SJSA1 (cell line): ENCODE measurements around the gene SCFD2. TPM values are rescaled to one million over a fixed set of nuclear protein-coding genes. Genes with fewer than 3 reads are reported as not detected.

Source experiments
- DNase-seq, 2 experiments: peaks; one replicate each; pipeline ENCODE4 v3.0.0-alpha.2; 2015 to 2020; ENCODE audit warnings: low spot score in 2 of 2, low read depth in 1 of 2
- H3K27ac ChIP-seq: fragments of 250-450 bp; sonication (Bioruptor Pico); 2 replicates; pipeline ENCODE4 v1.5.1; 2020; ENCODE audit warnings: mild to moderate bottlenecking, moderate library complexity
- H3K27me3 ChIP-seq: fragments of 250-450 bp; sonication (Bioruptor Pico); replicated peaks from 2 replicates; pipeline ENCODE4 v1.5.1; 2020; ENCODE audit warnings: mild to moderate bottlenecking, moderate library complexity
- H3K36me3 ChIP-seq: fragments of 250-450 bp; sonication (Bioruptor Pico); 2 replicates; pipeline ENCODE4 v1.5.1; 2020; ENCODE audit warnings: mild to moderate bottlenecking
- H3K4me1 ChIP-seq: fragments of 250-450 bp; sonication (Bioruptor Pico); replicated peaks from 2 replicates; pipeline ENCODE4 v1.6.1; 2021; ENCODE audit warnings: mild to moderate bottlenecking
- H3K4me3 ChIP-seq: fragments of 250-450 bp; sonication (Bioruptor Pico); 2 replicates; pipeline ENCODE4 v1.5.1; 2020; ENCODE audit warnings: mild to moderate bottlenecking
- H3K9me3 ChIP-seq: fragments of 250-450 bp; sonication (Bioruptor Pico); replicated peaks from 2 replicates; pipeline ENCODE4 v1.5.1; 2020; ENCODE audit warnings: mild to moderate bottlenecking
- total RNA-seq: library from RNA; depleted of rRNA; stranded (reverse); fragments of >200 nt; shearing (Covaris generic); gene quantifications from 2 replicates; pipeline ENCODE4 v1.2.3, GENCODE V29; 2014

The SCFD2 gene
- total RNA-seq, 1 experiment from 2014 or later: 18.5 TPM

DNA sequence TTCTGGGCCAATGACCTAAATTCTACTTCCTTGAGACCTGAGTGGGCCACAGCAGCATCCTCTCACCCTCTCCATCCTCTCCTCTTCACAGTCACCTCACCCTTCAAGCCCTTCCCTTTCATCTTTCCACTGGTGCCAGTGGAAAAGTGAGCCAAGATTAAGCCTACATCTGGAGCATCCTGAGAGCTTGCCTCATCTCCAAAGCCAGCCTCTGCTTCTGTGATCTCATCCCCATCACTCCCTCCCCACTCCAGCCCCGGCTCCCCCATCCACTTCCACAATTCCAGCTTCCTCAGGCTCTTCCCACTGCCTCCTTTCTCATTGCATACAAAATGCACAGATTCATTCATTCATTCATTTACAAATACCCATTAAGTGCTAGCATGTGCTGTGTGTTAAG lies 513.8 kb downstream of the SCFD2 start:
- Histone ChIP-seq H3K4me1 (peaks cover 11% of the 10 kb centered on the region), H3K27ac (no peak overlapping the region), H3K36me3 (no peaks in the 10 kb centered on the region), H3K4me3 (no peak overlapping the region), H3K27me3 (no peaks in the 10 kb centered on the region), H3K9me3 (no peaks in the 10 kb centered on the region)
- no peak for DNase-seq

DNA sequence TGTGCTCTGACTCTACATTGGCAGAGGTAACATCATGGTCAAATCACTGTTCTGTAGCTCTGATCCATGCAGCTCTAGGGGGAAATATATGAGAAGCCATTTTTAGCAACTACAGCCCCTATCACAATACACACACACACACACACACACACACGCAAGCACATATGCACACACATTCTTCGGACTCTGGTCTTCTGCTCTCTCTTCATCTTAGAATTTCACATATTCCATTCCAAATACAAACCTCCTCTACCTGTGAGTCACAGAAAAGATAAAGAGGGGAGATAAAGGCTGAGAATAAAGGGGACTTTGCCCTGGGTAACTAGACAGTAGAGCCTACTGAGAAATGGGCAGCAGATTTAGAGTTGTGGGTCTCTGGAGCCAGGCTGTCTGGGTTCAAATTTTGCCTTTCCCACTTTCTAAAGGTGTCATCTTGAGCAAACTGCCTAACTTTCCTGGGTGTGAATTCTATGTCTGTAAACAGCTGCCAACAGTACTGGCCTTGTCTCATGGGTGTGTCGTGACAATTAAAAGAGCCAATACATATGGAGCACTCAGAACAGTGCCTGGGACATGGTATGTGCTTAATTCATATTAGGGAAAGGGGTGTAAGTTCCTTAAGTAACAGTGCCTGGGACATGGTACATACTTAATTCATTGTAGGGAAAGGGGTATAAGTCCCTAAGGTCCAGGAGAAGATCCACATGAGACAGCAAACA lies 515.3 kb downstream of the SCFD2 start:
- Histone ChIP-seq H3K27ac (no peak overlapping the region), H3K27me3 (no peaks in the 10 kb centered on the region), H3K9me3 (no peaks in the 10 kb centered on the region), H3K4me3 (no peak overlapping the region), H3K4me1 (peaks cover 11% of the 10 kb centered on the region), H3K36me3 (no peaks in the 10 kb centered on the region)
- no peak for DNase-seq

DNA sequence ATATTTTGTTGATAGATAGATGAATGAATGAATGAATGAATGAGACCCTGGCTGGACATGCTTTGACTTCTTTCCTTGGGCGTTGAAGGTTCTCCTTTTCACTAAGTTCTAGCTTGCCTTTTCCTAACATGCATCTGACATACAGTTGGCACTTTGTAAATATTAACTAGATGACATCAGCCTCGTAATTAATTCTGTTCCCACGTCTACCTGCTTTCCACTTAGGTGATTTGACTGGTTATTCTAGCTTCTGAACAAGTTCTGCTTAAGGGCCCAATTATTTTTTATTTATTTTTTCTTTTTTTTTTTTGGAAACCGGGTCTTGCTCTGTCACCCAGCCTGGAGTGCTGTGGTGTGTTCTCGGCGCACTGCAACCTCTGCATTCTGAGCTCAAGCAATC lies 517.6 kb downstream of the SCFD2 start:
- Histone ChIP-seq H3K9me3 (no peaks in the 10 kb centered on the region), H3K4me1 (peaks cover 5% of the 10 kb centered on the region), H3K4me3 (no peak overlapping the region), H3K27me3 (no peaks in the 10 kb centered on the region), H3K27ac (no peak overlapping the region), H3K36me3 (no peaks in the 10 kb centered on the region)
- no peak for DNase-seq

DNA sequence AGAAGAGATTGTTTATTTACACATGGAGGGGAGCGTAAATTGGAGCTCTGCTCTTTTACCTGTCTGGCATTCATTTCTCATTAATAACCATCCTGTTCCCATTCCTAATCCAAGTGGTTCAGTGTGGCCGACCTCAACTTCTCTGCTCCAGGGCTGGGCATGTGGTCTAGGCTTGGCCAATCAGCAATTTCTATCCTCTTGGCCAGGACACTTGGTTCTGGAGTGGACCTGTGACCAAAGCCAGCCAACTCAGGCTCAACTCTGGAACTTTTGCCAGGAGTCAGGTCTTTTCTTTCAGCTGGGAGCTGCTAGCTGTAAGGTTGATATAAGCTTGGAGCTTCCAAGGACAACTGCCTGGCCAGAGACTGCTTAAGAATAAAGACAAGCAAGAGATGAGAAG lies 519.4 kb downstream of the SCFD2 start:
- H3K36me3 ChIP-seq: no peaks in the 10 kb centered on the region
- no peak for DNase-seq
- no peaks in the 10 kb centered on the region for H3K4me1 ChIP-seq
- no peaks in the 10 kb centered on the region for H3K9me3 ChIP-seq
- H3K27ac ChIP-seq: no peak overlapping the region
- no peaks in the 10 kb centered on the region for H3K27me3 ChIP-seq
- H3K4me3 ChIP-seq: no peak overlapping the region

DNA sequence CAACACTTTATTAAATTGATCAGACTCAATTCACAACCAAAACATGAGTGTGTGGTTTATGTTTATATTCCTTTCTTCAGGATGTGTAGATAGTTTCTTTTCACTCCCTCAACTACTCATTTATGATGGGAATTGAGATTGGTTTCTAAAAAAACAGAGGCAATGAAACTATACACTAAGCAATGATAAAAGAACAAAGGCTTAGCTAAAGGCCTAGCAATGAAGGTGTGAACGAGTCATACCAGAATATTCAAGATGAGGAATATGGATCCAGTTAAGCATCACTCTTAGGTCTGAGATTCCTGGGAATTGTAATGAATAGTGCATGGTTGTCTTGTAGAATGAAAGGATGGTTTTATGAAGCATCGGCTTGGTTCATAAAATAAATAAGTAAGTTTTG lies 521.3 kb downstream of the SCFD2 start:
- Histone ChIP-seq H3K4me1 (no peaks in the 10 kb centered on the region), H3K36me3 (no peaks in the 10 kb centered on the region), H3K4me3 (no peak overlapping the region), H3K27ac (no peak overlapping the region), H3K9me3 (no peaks in the 10 kb centered on the region), H3K27me3 (no peaks in the 10 kb centered on the region)
- no peak for DNase-seq

DNA sequence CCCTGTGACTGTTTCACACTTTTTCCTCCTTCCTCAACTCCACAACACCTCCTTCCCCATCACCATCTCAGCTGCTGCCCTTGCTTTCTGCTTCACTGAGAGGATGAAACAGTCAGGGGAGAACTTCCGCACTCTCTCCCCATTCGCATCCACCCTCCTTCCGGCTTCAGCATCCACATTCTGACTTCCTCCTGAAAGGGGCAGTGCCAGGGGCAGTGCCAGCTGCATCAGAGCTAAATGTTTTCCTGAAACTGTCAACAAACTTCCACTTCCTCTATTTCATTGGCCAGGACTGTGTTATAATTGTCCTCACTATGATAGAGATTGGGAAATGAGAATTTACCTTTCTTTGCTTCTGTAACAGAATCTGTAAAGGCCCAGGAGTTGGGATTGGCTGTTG lies 521.9 kb downstream of the SCFD2 start:
- no peak overlapping the region for H3K27ac ChIP-seq
- H3K4me1 ChIP-seq: no peaks in the 10 kb centered on the region
- H3K36me3 ChIP-seq: no peaks in the 10 kb centered on the region
- H3K9me3 ChIP-seq: no peaks in the 10 kb centered on the region
- H3K27me3 ChIP-seq: no peaks in the 10 kb centered on the region
- DNase-seq: no peak
- no peak overlapping the region for H3K4me3 ChIP-seq

DNA sequence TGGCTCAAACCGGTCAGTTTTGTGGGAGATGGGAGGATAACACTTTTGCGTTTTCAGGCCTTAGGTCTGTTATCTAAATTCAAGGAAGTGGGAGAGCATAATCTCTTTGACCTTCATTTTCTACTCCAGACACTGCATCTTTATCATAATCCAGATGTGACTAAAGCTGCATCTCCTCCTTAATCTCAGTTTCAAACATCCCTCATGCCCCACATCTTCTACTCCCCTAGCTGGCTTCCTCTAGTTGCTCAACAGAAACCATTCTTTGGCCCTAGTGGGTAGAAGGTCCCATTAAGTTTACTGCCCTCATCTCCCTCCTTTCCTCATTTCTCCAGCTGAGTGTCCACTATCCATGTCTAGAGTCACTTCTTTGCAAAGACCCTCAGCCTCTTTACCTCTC lies 522.5 kb downstream of the SCFD2 start:
- DNase-seq: no peak
- Histone ChIP-seq H3K27me3 (no peaks in the 10 kb centered on the region), H3K27ac (no peak overlapping the region), H3K36me3 (no peaks in the 10 kb centered on the region), H3K4me3 (no peak overlapping the region), H3K4me1 (peaks cover 4% of the 10 kb centered on the region), H3K9me3 (no peaks in the 10 kb centered on the region)

DNA sequence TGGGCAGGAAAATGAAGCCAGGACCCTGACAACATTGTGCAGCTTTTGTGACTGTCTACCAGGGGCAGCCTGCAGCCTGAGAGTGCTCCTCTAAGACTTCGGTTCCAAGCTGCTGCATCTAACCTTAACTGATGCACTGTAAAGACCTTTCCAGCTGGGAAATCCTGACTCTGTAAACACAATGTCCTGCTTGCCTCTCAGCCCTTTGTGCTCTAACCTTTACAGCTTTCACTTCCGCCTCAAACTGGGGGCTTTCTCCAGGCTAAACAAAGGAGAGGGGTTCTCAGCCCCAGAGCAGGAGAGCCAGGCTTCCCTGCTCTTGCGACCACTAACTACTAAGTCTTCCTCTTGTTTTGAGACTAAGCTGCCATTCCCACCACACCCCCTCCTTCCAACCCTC lies 523.1 kb downstream of the SCFD2 start:
- Histone ChIP-seq H3K4me1 (peaks cover 8% of the 10 kb centered on the region), H3K27ac (no peak overlapping the region), H3K9me3 (no peaks in the 10 kb centered on the region), H3K36me3 (no peaks in the 10 kb centered on the region), H3K4me3 (no peak overlapping the region), H3K27me3 (no peaks in the 10 kb centered on the region)
- no peak for DNase-seq

DNA sequence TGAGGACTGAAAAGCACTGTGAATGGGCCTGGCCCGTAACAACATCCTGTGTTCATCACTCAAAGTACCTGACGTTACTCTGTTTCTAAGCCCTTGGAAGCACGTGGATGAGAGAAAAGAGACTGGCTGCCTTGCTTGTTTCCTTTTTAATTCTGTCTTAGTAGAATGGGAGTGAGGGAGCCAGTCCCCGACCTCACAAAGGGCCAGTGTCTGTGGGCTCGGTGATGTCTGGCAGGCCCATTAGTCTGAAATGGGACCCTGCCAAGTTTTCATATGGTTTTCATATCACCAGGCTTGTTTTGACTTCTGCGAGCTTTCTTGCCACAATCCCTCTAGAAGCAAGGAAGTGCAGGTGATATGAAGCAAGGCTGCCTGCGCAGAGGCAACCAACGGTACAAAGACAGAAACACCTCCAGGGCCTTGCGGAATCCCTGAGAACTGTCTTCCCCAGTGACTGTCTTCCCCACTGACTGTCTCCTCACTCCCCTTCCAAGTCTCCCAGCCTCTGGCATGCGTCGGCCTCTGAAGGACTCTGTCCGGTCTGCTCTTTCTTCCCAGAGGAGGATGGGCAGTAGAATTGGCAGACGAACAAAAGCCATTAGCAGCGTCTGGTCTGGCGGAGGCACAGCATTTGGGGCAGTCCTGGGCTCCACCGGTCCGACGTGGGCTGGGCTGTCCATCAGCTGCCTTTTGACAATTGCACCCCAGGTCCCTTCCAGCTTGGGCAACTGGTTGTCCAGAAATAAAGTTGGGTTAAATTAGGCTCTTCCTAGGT lies 524.0 kb downstream of the SCFD2 start:
- Histone ChIP-seq H3K27me3 (no peaks in the 10 kb centered on the region), H3K27ac (no peak overlapping the region), H3K4me1 (peaks cover 13% of the 10 kb centered on the region), H3K9me3 (no peaks in the 10 kb centered on the region), H3K36me3 (no peaks in the 10 kb centered on the region), H3K4me3 (no peak overlapping the region)
- DNase-seq: no peak

DNA sequence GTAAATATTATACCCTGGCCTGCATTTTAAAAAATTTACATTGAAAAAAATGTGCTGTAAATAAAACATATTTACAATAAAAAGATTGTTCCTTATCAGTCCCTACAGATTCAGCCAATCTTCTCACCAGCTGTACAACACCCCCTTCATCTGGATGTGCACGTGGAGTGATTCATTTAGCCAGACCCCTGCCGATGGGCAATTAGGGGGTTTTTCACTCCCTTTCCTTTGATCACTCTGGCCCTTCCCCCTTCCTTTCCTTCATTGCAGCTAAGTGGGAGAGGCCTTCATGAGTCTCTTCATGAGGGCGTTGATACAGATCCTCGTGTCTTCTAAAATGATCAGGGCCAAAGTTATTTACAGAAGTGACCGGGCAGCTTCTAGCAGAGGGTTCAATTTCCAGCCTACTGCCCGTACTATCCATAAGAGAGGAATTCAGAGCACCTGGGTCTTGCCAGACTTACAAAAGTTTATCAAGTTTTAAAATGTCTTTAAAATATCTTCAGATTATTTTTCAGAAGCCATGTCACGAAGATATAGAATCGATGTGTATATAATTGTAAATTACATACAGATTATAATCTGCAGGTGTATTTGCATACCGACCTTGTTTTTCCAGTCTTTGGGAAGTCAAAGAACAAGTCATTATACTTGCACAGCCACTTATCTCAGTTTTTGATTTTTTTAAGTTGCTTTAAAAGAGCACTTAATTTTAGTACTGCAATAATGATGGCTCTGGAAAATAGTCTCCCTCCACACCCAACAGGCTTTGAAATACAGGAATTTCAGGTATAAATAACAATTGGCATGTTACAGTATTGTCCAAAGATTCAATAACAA lies 525.1 kb downstream of the SCFD2 start:
- DNase-seq: no peak
- no peak overlapping the region for H3K4me3 ChIP-seq
- H3K27me3 ChIP-seq: no peaks in the 10 kb centered on the region
- no peaks in the 10 kb centered on the region for H3K36me3 ChIP-seq
- H3K4me1 ChIP-seq: peaks cover 13% of the 10 kb centered on the region
- no peaks in the 10 kb centered on the region for H3K9me3 ChIP-seq
- H3K27ac ChIP-seq: no peak overlapping the region

DNA sequence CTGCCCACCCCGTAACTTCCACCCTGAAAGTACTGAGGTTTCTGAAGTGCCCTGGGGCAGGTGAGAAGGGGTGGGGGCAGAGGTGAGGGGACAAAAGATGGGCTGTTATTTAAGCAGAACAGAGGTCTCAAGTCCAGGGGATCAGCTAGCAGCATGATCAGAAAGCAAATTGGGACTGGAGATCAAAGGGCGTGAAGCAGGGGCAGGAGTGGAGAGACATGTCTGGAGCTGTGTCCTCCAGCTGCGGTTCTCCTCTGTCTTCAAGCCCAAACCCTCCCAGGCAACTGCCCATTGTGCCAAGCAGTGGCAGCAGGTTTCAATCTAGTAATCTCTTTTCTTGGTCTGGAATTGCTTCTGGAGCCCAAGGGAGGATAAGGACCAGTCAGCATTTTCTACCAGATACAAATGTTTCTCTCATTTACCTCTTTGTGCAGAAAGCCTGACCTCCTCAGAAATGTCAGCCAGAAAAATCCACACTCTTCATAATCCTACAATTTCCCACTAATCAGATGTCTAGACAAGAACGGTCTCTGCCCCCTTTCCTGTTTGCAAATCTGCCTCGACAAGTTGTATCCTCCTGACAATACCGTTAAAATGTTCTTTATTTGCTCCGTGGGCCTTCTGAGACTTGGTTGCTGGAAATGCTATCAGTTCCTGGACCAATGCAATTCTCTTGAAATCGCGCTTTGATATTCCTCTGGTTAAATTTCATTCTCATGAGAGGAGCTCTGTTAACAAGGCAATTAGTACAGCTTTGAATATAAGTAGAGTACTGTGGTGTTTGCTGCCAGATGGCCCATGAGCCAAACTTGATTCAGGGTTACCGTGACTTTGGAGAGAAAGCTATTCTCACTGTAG lies 526.9 kb downstream of the SCFD2 start:
- DNase-seq: no peak
- H3K27ac ChIP-seq: no peak overlapping the region
- H3K27me3 ChIP-seq: no peaks in the 10 kb centered on the region
- no peaks in the 10 kb centered on the region for H3K36me3 ChIP-seq
- no peaks in the 10 kb centered on the region for H3K9me3 ChIP-seq
- peaks cover 13% of the 10 kb centered on the region for H3K4me1 ChIP-seq
- no peak overlapping the region for H3K4me3 ChIP-seq

DNA sequence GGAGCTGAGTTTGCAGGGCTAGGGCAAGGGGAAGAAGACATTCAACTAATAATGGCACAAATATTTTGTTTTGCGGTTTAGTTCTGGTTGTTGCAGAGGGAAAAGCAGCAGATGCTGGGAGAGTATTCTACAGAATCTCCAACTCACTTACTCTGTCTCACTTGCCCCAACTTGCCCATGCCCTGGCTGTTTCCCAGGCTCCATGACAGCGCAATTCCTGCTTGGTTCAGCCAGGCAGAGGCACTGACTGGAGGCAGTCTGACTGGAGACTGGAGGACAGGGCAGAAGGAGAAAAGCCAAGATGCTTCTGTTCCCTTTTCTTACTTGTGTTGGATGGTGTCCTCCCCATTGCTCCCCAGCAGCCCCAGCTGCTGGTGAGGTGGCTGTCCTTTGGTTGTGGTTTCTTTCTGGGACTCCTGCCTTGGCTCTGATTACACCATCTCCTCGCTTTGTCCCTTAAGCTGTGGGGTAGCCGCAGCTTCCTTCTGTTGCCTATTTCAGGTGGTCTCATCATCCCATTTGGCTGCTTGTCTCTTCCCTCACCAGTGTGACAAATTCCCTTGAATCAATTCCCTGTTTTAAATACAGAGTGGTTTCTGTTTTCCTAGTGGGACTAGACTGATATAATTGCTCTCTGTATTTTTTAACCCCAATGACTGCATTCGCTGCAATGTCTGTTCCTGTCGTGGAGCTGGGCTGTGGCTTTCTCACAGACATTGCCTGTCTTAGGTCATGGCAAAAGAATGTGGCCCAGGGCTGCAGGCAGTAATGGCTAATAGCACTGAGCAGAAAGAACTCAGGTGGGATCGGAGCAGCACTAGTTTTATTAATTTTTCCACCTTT lies 527.9 kb downstream of the SCFD2 start:
- H3K4me3 ChIP-seq: no peak overlapping the region

More for the DNA sequence above, 527.9 kb downstream of the SCFD2 start:
- Histone ChIP-seq H3K36me3 (no peaks in the 10 kb centered on the region), H3K4me1 (peaks cover 13% of the 10 kb centered on the region), H3K27me3 (no peaks in the 10 kb centered on the region), H3K9me3 (no peaks in the 10 kb centered on the region), H3K27ac (peak overlapping the region; percentile 48)
- DNase-seq: peak; percentile 73 to 74
